ENCODE data around the gene CR2.
"Not testable (repeated sequence)": the region's sequence is repeated elsewhere in the genome, so short reads cannot be mapped to it uniquely, and the experiment has no call there.

The CR2 gene

DNA sequence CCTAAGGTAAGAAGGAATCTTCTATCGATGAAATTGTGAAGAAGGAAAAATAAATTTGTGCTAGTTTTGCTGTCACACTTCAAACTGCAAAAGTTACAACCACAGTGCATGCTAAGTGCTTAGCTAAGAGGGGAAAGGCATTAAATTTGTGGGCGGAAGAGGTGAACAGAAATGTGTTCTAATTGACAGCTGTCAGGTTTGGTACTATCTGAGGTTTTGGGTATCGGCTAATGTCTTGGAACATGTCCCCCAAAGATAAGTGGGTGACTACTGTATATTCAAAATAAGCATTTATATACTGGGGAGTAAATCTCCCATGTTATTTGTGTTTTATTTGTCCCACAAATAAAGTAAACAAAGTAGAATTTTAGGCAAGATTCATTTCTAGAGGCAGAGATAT is 49.8 kb downstream of the CR2 start:
- DNase-seq (ENCODE audit: low read depth in 1 of 2, low spot score in 1 of 2) = no peak

DNA sequence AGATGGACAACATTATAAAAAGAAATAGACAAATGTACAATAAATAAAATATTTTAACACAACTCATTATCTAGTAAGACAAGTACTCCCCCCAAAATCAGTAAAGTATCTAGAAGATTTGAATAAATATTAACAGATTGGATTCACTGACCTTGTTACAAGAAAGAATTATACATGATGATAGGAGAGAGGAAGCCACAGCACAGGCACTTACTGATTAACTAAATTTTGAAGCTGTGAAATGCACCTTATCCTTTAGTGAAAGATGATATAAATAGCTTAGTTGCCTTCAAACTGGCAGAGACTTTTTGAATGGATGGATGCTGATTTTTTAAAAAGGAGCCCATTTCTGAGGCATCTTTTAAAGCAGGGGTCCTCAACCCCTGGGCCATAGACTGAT is 50.3 kb downstream of the CR2 start:
- DNase-seq (ENCODE audit: low read depth in 1 of 2, low spot score in 1 of 2) = no peak

DNA sequence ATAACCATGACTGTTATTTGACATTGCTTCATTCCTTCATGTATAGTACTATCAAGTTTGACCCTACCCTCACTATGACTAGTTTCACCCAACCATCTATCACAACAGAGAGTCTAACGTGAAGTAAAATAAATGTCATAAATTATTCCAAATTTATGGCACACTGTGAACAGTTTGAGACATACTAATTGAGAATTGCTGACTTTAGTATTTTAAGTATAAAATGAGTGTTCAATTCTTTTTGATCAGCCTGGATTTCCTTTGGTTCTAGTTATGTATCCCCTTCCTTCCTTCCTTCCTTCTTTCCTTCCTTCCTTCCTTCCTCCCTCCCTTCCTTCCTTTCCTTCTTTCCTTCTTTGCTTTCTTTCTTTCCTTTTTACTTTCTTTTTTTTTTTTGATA is 56.3 kb downstream of the CR2 start:
- DNase-seq (ENCODE audit: low read depth in 1 of 2, low spot score in 1 of 2) = no peak

DNA sequence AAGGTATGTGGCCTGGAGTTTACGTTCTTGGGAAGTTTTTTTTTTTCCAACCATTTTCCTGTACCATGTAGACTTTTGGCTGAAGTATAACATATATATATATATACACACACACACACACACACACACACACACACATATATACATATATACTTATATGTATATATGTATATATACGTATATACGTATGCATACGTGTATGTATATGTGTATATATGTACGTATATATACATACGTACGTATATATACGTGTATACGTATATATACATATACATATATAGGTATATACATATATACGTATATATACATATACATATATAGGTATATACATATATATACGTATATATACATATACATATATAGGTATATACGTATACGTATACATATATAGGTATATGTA is 60.8 kb downstream of the CR2 start:
- no peak for DNase-seq (ENCODE audit: low read depth in 1 of 2, low spot score in 1 of 2)

DNA sequence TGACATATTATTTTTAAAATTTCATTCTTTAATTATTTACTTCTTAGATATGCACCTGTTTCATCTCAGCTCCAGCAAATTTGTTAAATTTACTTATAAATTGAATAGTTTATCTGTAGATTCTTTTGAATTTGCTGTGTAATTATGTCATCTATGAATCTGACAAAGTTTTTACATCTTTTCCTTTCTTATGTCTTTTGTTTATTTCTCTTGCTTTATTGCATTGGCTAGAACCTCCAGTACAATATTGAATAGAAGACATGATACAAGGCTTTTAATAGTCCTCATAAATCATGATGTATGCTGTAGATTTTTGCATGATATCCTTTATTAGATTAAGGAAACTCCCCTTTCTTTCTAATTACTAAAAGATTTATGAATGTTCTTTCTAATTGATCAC is 62.6 kb downstream of the CR2 start:
- DNase-seq (ENCODE audit: low read depth in 1 of 2, low spot score in 1 of 2) = no peak

DNA sequence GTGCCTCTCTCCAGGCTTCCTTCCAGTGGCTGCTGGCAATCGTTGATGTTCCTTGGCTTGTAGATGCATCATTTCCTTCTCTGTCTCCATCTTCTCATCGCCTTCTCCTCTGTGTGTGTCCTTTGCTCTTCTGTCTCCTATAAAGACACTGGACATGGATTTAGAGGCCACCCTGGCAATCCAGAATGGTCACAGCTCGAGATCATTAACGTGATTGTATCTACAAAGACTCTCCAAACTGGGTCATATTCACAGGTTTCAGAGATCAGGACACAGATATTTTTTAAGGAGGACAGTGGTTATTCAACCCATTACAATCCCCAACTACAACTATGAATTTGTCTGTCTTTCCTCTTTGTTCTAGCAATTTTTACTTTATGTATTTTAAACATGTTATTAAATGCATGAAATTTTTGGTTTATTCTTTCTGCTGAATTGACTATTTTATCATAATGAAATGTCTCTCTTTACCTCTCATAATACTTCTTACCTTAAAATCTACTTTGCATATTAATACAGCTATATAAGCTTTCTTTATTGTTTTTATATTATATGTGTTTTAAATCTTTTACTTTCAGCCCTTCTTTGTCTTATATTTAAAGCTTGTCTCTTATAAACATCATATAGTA is 64.6 kb downstream of the CR2 start:
- DNase-seq (ENCODE audit: low read depth in 1 of 2, low spot score in 1 of 2) = no peak

DNA sequence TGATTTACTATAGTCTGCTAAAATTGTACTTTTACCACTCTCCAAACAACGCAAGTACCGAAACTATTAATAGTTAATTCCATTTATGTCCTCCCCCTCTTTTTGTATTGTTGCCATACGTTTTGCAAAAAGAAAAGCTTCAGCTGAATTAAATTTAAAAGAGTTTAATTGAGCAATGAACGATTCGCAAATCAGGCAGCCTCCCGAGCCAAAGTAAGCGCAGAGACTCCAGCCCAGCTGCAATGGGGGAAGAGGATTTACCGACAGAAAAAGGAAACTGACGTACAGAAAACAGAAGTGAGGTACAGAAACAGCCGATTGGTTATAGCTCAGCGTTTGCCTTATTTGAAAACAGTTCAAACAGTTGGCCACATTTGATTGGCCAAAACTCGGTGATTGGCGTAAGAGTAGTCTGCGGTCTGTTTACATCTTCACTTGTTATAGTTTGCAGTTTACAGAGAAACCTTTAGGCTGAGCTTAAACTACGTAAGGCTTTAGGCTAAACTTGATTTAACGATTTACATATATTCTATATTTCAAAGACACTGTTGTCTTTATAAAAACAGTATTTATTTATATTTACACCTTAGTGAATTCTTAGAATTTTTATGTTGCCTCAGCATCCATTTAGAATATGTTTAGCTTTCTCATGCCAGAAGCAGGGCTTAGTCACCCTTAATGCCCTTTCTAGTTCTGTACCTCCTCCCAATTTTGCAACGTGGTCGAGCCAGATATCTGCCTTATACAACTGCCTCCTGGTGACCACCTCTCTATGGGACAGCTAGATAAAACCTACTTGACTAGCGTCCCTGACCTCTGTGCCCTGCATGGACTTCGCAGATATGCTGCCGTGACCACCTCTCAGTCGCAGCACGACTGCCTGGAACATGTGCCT is 65.6 kb downstream of the CR2 start:
- no peak for DNase-seq (ENCODE audit: low read depth in 1 of 2, low spot score in 1 of 2)

DNA sequence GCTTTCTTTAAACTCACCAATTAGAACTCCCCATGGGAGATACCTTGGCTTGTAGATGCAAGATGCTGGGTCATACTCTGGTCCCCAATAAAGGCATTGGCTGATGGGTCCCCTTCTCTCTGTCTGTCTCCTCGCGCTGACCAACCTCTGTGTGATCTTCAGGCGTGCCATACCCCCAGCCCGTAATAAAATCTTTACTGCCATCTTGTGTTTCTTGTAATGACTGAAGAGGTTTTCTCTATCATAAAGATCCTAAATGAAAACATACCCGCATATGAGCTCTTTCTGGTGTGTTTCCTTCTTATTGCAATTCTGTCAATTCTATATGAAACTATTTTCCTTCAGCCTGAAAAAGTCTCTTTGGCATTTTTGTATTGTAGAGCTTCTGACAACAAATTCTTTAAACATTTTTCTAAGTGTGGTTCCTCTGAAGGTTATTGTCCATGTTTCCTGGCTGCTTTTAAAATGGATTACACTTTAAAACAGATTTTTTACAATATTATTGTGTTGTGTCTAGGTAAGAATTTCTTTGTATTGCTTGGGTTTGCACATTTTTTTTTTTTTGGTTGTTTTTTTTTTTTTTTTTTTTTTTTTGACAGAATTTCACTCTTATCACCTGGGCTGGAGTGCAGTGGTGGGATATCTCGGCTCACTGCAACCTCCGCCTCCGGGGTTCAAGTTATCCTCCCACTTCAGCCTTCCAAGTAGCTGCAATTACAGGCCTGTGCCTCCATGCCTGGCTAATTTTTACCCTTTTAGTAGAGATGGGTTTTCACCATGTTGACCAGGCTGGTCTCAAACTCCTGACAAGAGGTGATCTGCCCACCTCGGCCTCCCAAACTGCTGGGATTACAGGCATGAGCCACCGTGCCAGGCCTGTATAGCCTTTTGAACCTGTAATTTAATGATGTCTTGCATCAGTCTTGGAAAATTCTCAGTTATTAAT is 66.5 kb downstream of the CR2 start:
- DNase-seq (ENCODE audit: low read depth in 1 of 2, low spot score in 1 of 2) = not testable (repeated sequence)

DNA sequence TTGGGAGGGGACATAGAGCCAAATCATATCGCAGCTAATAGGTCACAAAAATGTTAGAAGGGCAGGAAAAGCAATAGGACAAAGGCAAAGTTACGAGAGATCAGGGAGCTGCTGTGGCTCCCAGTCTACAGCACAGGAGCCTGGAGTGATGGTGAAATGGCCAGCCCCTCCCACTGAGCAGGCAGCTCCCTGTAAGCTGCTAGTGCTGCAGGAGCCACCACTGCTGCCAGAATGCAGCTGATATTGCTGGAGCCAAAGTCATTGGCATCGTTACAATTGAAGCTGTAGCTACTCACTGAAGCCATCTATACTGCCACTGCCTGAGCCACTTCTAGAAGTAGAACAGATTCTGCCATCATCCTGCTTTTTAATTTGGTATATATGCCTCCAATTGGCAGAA is 71.1 kb downstream of the CR2 start:
- DNase-seq (ENCODE audit: low read depth in 1 of 2, low spot score in 1 of 2) = not testable (repeated sequence)

DNA sequence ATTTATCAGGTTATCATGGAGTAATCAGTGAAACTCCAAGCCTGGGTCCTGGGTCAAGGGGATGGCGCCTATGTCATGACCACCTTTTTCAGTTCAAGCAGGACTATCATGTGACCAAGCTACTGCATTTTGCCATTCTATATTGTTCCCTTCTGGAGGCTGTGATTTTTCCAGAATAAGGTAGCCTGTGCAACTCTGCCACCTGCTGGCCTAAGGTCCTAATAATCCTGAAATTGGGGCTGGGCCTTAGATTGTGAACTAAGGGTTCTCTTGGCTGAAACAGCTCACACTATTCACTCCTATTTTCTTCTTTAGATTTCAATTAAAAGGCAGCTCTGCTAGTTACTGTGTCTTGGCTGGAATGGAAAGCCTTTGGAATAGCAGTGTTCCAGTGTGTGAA is 74.3 kb downstream of the CR2 start:
- DNase-seq (ENCODE audit: low read depth in 1 of 2, low spot score in 1 of 2) = not testable (repeated sequence)

DNA sequence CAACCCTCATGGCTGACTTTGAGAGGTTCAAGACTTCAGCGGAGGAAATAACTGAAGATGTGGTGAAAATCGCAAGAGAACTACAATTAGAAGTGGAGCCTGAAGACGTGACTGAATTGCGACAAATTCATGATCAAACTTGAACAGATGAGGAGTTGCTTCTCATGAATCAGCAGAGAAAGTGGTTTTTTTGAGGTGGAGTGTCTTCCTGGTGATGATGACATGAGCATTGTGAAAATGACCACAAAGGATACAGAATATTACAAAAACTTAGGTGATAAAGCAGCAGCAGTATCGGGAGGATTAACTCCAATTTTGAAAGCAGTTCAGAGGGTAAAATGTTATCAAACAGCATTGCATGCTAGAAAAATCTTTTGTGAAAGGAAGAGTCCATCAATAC is 82.1 kb downstream of the CR2 start:
- DNase-seq (ENCODE audit: low read depth in 1 of 2, low spot score in 1 of 2) = not testable (repeated sequence)

Data from stimulated activated CD4-positive, alpha-beta T cell treated with anti-CD3 and anti-CD28 coated beads, Interleukin-15, amount 100 ng/mL, for 1 hour (primary cell).